ENCODE results near the gene UROC1. TPM values are rescaled to one million over a fixed set of nuclear protein-coding genes. Genes with fewer than 3 reads are reported as not detected.

UROC1 gene
- total RNA-seq, 4 donors from 2014 or later: not detected

- Histone ChIP-seq H3K9me3 (peaks cover 0 to 5% (median 0%) of the 10 kb centered on the region in 4 donors), H3K4me1 (peaks cover 0 to 8% (median 0%) of the 10 kb centered on the region in 4 donors), H3K27me3 (peaks cover 0 to 42% of the 10 kb centered on the region in 2 donors), H3K27ac (no peak overlapping the region), H3K36me3 (no peaks in the 10 kb centered on the region), H3K4me3 (no peak overlapping the region)
- no peak for DNase-seq (ENCODE audit: low spot score in 2 of 2)
- 95 to 96% methylated on average over 10 of the region's 10 CpGs for WGBS, 2 donors
- TF ChIP-seq EP300 (IDR thresholded peaks at IDR 0.05): no peak
- no peak for TF ChIP-seq CTCF (IDR thresholded peaks at IDR 0.05)
- no peak for TF ChIP-seq POLR2A (IDR thresholded peaks at IDR 0.05)
Measured at GRCh38 chr3:126539558-126540250, 22.1 kb upstream of the UROC1 start.

GRCh38 chr3:126538966-126539365 lies 21.4 kb upstream of the UROC1 start:
- Histone ChIP-seq H3K9me3 (peaks cover 0 to 5% (median 0%) of the 10 kb centered on the region in 4 donors), H3K4me1 (peaks cover 0 to 8% (median 0%) of the 10 kb centered on the region in 4 donors), H3K36me3 (no peaks in the 10 kb centered on the region), H3K27me3 (peaks cover 0 to 42% of the 10 kb centered on the region in 2 donors), H3K4me3 (no peak overlapping the region), H3K27ac (no peak overlapping the region)
- TF ChIP-seq POLR2A (IDR thresholded peaks at IDR 0.05) (no peak), CTCF (IDR thresholded peaks at IDR 0.05) (no peak), EP300 (IDR thresholded peaks at IDR 0.05) (no peak)
- WGBS, 2 donors: 39 to 40% methylated on average over 5 of the region's 5 CpGs
- no peak for DNase-seq (ENCODE audit: low spot score in 2 of 2)

- H3K4me1 ChIP-seq: peaks cover 0 to 8% (median 0%) of the 10 kb centered on the region in 4 donors
- no peak for TF ChIP-seq EP300 (IDR thresholded peaks at IDR 0.05)
- DNase-seq (ENCODE audit: low spot score in 2 of 2): no peak
- H3K9me3 ChIP-seq: peaks cover 0 to 5% (median 0%) of the 10 kb centered on the region in 4 donors
- no peaks in the 10 kb centered on the region for H3K36me3 ChIP-seq
- H3K27me3 ChIP-seq: peaks cover 0 to 36% of the 10 kb centered on the region in 2 donors
- 64 to 75% methylated on average over 5 to 8 of the region's 9 CpGs for WGBS, 2 donors
- no peak overlapping the region for H3K27ac ChIP-seq
- no peak overlapping the region for H3K4me3 ChIP-seq
Measured at GRCh38 chr3:126538316-126538715, 20.7 kb upstream of the UROC1 start.

GRCh38 chr3:126537730-126538281 lies 20.2 kb upstream of the UROC1 start:
- Histone ChIP-seq H3K4me1 (peaks cover 0 to 8% (median 0%) of the 10 kb centered on the region in 4 donors), H3K27me3 (peaks cover 0 to 34% of the 10 kb centered on the region in 2 donors), H3K4me3 (no peak overlapping the region), H3K9me3 (peaks cover 0 to 5% (median 0%) of the 10 kb centered on the region in 4 donors), H3K36me3 (no peaks in the 10 kb centered on the region), H3K27ac (no peak overlapping the region)
- no peak for DNase-seq (ENCODE audit: low spot score in 2 of 2)
- WGBS, 2 donors: 63 to 68% methylated on average over 8 to 9 of the region's 10 CpGs
- no peak for TF ChIP-seq EP300 (IDR thresholded peaks at IDR 0.05)
- TF ChIP-seq CTCF (IDR thresholded peaks at IDR 0.05): no peak
- TF ChIP-seq POLR2A (IDR thresholded peaks at IDR 0.05): no peak

- WGBS, 2 donors: 77 to 85% methylated on average over 4 to 9 of the region's 9 CpGs
- no peak for DNase-seq (ENCODE audit: low spot score in 2 of 2)
- Histone ChIP-seq H3K4me1 (peaks cover 0 to 8% (median 0%) of the 10 kb centered on the region in 4 donors), H3K27me3 (peaks cover 0 to 28% of the 10 kb centered on the region in 2 donors), H3K27ac (no peak overlapping the region), H3K4me3 (no peak overlapping the region), H3K9me3 (peaks cover 0 to 5% (median 0%) of the 10 kb centered on the region in 4 donors), H3K36me3 (no peaks in the 10 kb centered on the region)
- TF ChIP-seq POLR2A (IDR thresholded peaks at IDR 0.05) (no peak), EP300 (IDR thresholded peaks at IDR 0.05) (no peak), CTCF (IDR thresholded peaks at IDR 0.05) (no peak)
Measured at GRCh38 chr3:126537116-126537729, 19.6 kb upstream of the UROC1 start.
